Right lobe of liver (tissue), 4 donors: Measurements from ENCODE around the gene GPR89B.
"Not testable (repeated sequence)": the region's sequence is repeated elsewhere in the genome, so short reads cannot be mapped to it uniquely, and the experiment has no call there.

Experiments used
- POLR2A ChIP-seq: fragments of 450-650 bp; IDR thresholded peaks from one replicate; pipeline ENCODE4 v1.6.1; 2017; ENCODE audit warnings: antibody characterized with exemption, mild to moderate bottlenecking
- TF ChIP-seq, protein P1 (sequence below), 4 donors: fragments of 200-600 bp in 3 of 4; fragments of 450-650 bp in 1 of 4; IDR thresholded peaks; one replicate each; pipeline versions ENCODE4 v1.5.1 to v1.8.0; 2016 to 2022; ENCODE audit warnings: antibody characterized with exemption in 4 of 4, mild to moderate bottlenecking in 2 of 4
- donor health status: DM: no; HTN: no; CAD: no.
- donor health status: DM: no; HTN: no; CAD: no.
- donor health status: DM: no; HTN: yes; CAD: no.

- TF ChIP-seq, protein P1, sequence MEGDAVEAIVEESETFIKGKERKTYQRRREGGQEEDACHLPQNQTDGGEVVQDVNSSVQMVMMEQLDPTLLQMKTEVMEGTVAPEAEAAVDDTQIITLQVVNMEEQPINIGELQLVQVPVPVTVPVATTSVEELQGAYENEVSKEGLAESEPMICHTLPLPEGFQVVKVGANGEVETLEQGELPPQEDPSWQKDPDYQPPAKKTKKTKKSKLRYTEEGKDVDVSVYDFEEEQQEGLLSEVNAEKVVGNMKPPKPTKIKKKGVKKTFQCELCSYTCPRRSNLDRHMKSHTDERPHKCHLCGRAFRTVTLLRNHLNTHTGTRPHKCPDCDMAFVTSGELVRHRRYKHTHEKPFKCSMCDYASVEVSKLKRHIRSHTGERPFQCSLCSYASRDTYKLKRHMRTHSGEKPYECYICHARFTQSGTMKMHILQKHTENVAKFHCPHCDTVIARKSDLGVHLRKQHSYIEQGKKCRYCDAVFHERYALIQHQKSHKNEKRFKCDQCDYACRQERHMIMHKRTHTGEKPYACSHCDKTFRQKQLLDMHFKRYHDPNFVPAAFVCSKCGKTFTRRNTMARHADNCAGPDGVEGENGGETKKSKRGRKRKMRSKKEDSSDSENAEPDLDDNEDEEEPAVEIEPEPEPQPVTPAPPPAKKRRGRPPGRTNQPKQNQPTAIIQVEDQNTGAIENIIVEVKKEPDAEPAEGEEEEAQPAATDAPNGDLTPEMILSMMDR (IDR thresholded peaks at IDR 0.05): not testable (repeated sequence)
- TF ChIP-seq POLR2A: not testable (repeated sequence)
Measured at GRCh38 chr1:147996088-147996487, 67.9 kb downstream of the GPR89B start.
